Stimulated activated CD8-positive, alpha-beta memory T cell treated with anti-CD3 and anti-CD28 coated beads, Interleukin-15, amount 100 ng/mL, for 24 hours (primary cell): Measurements from ENCODE around the gene EEIG2.
"Not testable (repeated sequence)": the region's sequence is repeated elsewhere in the genome, so short reads cannot be mapped to it uniquely, and the experiment has no call there.

Experiments
- DNase-seq: peaks from one replicate; pipeline ENCODE4 v3.0.0-alpha.2; 2020; ENCODE audit warnings: low read depth

EEIG2 gene

GRCh38 chr1:108547493-108547892 is 12.4 kb upstream of the EEIG2 start:
- not testable (repeated sequence) for DNase-seq

GRCh38 chr1:108551137-108551862 is 8.6 kb upstream of the EEIG2 start:
- DNase-seq = no peak

DNA sequence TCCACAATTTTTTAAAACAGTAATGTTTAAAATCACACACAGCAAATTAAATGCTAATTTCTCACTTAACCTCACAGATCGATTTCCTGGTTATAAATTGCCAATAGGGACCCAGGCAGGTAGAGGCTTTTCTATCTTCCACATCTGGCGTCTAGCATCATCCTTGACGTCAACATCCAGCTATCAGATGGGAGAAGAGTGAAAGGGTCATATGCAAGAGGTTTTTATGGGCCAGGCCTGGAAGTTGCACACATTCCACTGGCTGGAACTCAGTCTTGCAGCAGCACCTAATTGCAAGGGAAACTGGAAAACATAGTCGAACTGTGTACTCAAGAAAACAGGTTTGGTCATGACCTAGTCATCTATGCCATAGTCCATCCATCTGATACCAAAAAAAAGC is 6.0 kb upstream of the EEIG2 start:
- no peak for DNase-seq

GRCh38 chr1:108554682-108555427 is 5.0 kb upstream of the EEIG2 start:
- DNase-seq = no peak

GRCh38 chr1:108556066-108556465 is 3.8 kb upstream of the EEIG2 start:
- DNase-seq = no peak

GRCh38 chr1:108556499-108556898 is 3.4 kb upstream of the EEIG2 start:
- DNase-seq = no peak

GRCh38 chr1:108557296-108557695 is 2.6 kb upstream of the EEIG2 start:
- DNase-seq = no peak

- DNase-seq = no peak
Measured at GRCh38 chr1:108560189-108560873, 431 bp downstream of the EEIG2 start.

GRCh38 chr1:108560874-108561459 is 1.1 kb downstream of the EEIG2 start:
- no peak for DNase-seq

- DNase-seq = peak; percentile 12
Measured at GRCh38 chr1:108561689-108562326, 1.9 kb downstream of the EEIG2 start.

- DNase-seq = no peak
Measured at GRCh38 chr1:108563808-108564207, 3.9 kb downstream of the EEIG2 start.

- no peak for DNase-seq
Measured at GRCh38 chr1:108565081-108565480, 5.2 kb downstream of the EEIG2 start.

- no peak for DNase-seq
Measured at GRCh38 chr1:108565512-108565911, 5.6 kb downstream of the EEIG2 start.

DNA sequence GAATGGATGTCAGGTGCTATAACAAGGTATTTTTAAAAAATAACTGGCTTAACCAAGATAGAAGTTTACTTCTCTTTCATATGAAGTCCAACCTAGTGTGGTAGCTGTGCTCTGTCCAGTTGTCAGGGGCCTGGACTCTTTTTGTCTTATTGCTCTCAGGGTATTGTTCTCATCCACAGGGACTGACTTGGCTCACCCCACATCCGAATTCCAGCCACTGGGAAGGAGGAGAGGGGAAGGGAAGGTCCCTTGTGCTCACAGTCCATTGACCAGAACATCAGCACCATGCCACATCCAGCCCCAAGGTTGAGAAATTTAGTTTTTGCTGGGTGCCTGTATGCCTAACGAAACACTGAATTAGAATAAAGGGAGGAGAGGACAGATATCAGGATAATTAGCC is 8.7 kb downstream of the EEIG2 start:
- no peak for DNase-seq

GRCh38 chr1:108569097-108569728 is 9.3 kb downstream of the EEIG2 start:
- DNase-seq = no peak

DNA sequence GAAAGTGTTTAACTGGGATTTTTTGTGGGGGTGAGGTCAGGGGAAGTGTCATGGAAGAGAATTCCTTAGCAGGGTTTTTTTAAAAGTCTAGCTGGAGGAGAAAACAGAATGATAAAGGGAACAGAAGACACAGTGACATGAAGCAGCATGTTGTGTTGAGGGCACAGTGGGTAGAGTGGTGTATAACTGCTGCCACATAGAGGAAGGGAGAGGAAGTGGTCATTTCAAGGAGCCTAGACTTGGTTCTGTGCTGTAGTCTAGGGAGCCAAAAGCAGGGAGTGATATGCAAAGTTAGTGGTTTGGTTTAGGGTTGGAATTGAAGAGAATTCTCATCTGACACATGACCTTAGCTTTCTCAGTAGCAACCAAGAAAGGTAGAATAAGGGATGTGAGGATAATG is 10.2 kb downstream of the EEIG2 start:
- DNase-seq = no peak

DNA sequence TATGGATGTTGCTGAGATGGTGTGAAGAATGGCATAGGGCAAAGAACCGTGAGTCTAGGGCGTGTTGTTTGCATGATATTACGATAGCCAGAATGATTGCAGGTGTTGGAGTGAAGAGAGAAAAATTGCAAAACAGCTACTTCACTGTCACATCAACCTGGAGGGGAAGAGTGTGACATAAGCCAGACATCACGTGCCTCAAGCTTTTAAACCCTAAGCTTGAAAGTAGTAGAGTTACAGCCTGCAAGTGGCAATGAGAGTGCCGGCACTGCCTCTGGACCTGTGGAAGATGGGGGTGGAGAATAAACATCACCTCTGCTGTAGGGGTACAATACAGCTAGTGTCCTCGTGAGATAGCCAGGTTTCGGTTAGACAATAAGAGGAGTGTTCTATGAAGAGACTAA is 11.1 kb downstream of the EEIG2 start:
- no peak for DNase-seq

- DNase-seq = no peak
Measured at GRCh38 chr1:108572182-108572581, 12.3 kb downstream of the EEIG2 start.

- DNase-seq = no peak
Measured at GRCh38 chr1:108573183-108573582, 13.3 kb downstream of the EEIG2 start.

DNA sequence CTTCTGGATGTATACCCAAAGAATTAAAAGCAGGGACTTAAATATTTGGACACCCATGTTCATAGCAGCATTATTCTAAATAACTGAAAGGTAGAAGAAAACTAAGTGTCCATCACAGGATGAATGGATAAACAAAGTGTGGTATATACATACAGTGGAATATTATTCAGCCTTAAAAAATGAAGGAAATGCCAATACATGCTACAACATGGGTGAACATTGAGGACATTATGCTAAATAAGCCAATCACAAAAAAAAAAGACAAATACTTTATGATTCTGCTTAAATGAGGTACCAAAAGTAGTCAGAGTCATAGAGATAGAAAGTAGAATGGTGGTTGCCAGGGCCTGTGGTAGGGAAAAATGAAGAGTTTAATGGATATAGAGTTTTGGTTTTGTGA is 14.1 kb downstream of the EEIG2 start:
- no peak for DNase-seq

DNA sequence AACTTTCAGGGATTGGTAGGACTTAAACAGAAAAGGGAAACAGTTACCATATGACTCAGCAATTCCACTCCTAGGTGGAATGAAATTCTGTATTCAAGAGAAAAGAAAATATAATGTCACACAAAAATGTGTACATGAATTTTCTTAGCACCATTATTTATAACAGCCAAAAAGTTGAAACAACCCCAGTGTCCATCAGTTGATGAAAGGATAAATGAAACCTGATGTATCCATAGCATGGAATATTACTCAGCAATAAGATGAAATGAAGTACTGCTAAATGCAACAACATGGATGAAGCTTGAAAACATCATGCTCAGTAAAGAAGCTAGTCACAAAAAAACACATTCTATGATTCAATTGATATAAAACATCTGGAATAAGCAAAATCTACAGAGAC is 15.5 kb downstream of the EEIG2 start:
- DNase-seq = no peak
